HG02852 (cell line): ENCODE measurements around the gene RRP1B.
"Not testable (repeated sequence)": the region's sequence is repeated elsewhere in the genome, so short reads cannot be mapped to it uniquely, and the experiment has no call there.

ENCODE experiments used
- ATAC-seq: cut with Tn5 transposase; IDR thresholded peaks from one replicate; pipeline ENCODE4 v1.9.1; 2021; ENCODE audit warnings: mild to moderate bottlenecking, moderate library complexity; ENCODE audit not compliant: unreplicated experiment

Gene RRP1B, protein sequence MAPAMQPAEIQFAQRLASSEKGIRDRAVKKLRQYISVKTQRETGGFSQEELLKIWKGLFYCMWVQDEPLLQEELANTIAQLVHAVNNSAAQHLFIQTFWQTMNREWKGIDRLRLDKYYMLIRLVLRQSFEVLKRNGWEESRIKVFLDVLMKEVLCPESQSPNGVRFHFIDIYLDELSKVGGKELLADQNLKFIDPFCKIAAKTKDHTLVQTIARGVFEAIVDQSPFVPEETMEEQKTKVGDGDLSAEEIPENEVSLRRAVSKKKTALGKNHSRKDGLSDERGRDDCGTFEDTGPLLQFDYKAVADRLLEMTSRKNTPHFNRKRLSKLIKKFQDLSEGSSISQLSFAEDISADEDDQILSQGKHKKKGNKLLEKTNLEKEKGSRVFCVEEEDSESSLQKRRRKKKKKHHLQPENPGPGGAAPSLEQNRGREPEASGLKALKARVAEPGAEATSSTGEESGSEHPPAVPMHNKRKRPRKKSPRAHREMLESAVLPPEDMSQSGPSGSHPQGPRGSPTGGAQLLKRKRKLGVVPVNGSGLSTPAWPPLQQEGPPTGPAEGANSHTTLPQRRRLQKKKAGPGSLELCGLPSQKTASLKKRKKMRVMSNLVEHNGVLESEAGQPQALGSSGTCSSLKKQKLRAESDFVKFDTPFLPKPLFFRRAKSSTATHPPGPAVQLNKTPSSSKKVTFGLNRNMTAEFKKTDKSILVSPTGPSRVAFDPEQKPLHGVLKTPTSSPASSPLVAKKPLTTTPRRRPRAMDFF

GRCh38 chr21:43659136-43660000 is at the start of gene RRP1B, which contains the start of gene HSF2BP:
Gene RRP1B (plus strand): TSS chr21:43659560. CDS start chr21:43659665, 105 bp downstream.
Gene HSF2BP (minus strand): TSS chr21:43659488. CDS start chr21:43658096, 1,392 bp downstream.
- ATAC-seq = peak; percentile 60

GRCh38 chr21:43611598-43612369 is 47.6 kb upstream of the RRP1B start:
- no peak for ATAC-seq

GRCh38 chr21:43613755-43614638 is 45.4 kb upstream of the RRP1B start:
- ATAC-seq = no peak

DNA sequence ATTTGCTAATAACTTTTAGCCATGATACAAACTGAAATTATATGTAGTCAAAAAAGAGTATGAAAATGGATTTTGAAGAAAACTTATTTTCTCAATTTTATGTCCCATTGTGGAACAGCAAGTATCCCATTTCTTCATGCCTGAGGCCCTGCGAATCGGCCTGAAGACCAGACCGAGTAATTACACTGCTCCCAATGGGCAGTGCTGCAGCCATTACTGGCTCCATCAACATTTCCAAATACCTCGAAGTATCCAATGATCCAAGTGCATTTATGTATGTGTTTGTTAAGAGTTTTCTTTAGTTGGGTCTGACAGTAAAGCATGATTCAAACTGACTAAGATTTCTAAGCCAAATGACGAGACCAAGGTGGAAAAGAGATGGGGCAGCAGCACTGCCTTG is 44.5 kb upstream of the RRP1B start:
- no peak for ATAC-seq

GRCh38 chr21:43616861-43617260 is 42.5 kb upstream of the RRP1B start:
- not testable (repeated sequence) for ATAC-seq

- no peak for ATAC-seq
Measured at GRCh38 chr21:43618940-43619339, 40.4 kb upstream of the RRP1B start.

- no peak for ATAC-seq
Measured at GRCh38 chr21:43619344-43619743, 40.0 kb upstream of the RRP1B start.

DNA sequence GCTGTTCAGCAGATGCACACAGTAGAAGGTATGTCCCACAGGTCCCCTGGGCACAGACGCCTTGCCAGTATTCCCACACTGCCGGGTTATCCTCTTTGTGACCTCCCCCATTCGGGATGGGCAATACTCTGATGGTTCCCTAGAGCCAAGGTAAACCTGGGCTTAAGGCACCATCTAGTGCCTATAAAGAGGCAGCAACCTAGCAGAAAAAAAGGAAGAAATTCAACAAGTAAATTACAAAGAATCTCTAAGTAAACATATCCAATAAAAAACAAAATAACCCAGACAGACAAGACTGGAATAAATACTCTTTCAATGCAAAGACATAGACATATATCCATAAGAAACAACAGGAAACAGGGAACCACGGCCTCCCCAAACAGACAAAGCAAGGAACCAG is 39.5 kb upstream of the RRP1B start:
- ATAC-seq = no peak

DNA sequence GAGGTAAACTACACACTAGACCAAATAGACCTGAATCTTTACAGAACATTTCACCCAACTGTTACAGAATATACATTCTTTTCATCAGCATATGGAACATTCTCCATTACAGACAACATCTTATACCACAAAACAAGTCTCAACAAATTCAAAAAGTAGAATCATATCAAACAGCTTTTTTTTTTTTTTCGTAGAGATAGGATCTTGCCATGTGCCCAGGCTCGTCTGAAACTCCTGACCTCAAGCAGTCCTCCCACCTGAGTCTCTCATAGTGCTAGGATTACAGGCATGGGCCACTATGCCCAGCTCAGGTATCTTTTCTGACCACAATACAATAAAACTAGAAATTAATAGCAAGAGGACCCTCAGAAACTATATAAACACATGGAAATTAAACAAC is 36.6 kb upstream of the RRP1B start:
- ATAC-seq = no peak

- ATAC-seq = no peak
Measured at GRCh38 chr21:43623588-43623987, 35.8 kb upstream of the RRP1B start.

GRCh38 chr21:43624339-43624738 is 35.0 kb upstream of the RRP1B start:
- no peak for ATAC-seq

GRCh38 chr21:43626390-43626789 is 33.0 kb upstream of the RRP1B start:
- ATAC-seq = no peak

DNA sequence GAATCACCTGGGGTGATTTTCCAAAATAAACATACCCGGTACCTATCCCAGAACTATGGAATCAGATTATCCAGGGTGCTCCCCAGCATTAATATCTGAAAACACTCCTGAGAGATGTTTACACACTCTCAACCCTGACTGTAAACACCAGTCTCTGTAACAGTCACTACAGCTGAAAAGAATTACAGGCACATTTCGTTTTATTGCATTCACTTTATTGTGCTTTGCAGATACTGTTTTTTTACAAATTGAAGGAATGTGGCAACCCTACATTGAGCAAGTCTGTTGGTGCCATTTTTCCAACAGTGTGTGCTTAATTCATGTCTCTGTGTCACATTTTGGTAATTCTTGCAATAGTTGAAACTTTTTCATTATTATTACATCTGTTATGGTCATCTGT is 31.8 kb upstream of the RRP1B start:
- no peak for ATAC-seq

GRCh38 chr21:43631411-43632107 is 27.8 kb upstream of the RRP1B start:
- ATAC-seq = no peak

DNA sequence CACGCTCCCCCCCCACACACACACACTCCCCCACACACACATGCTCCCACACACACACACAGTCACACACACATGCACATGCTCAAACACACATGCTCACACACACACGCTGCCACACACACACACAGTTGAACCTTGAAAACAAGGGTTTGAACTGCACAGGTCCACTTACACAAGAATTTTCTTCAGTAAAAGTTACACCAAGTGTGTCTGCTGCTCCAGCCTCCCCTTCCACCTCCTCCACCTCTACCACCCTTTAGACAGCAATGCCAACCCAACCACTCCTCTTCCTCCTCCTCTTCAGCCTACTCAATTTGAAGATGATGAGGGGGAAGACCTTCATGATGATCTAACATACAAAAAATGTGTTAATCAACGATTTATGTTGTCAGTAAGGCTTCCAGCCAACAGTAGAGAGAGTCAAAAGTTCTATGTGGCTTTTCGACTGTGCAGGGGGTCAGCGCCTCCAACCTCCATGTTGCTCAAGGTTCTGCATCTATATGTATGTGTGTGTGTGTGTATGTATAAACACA is 26.9 kb upstream of the RRP1B start:
- no peak for ATAC-seq

GRCh38 chr21:43634618-43635017 is 24.7 kb upstream of the RRP1B start:
- ATAC-seq = no peak

- ATAC-seq = no peak
Measured at GRCh38 chr21:43635436-43635835, 23.9 kb upstream of the RRP1B start.

DNA sequence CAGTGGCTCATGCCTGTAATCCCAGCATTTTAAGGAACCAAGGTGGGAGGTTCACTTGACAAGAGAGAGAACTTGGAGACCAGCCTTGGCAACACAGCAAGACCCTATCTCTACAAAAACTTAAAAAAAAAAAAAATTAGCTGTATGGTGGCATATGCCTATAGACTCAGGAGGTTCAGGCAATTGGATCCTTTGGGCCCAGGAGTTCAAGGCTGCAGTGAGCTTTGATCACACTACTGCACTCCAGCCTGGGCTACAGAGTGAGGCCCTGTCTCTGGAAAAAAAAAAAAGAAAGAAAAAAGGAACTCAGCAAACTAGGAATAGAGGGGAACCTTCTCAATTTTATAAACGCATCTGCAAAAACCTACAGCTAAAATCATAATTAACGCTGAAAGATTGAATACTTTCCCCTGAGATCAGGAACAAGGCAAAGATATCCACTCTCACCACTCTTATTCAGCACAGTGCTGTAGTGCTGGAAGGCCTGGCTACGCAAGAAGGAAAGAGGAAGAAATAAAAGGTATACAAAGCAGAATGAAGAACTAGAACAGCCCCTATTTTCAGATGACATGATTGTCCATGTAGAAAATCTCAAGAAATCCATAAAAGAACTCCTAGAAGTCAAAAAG is 21.7 kb upstream of the RRP1B start:
- ATAC-seq = no peak
